Measurements from ENCODE around the gene AFAP1.

Gene AFAP1

DNA sequence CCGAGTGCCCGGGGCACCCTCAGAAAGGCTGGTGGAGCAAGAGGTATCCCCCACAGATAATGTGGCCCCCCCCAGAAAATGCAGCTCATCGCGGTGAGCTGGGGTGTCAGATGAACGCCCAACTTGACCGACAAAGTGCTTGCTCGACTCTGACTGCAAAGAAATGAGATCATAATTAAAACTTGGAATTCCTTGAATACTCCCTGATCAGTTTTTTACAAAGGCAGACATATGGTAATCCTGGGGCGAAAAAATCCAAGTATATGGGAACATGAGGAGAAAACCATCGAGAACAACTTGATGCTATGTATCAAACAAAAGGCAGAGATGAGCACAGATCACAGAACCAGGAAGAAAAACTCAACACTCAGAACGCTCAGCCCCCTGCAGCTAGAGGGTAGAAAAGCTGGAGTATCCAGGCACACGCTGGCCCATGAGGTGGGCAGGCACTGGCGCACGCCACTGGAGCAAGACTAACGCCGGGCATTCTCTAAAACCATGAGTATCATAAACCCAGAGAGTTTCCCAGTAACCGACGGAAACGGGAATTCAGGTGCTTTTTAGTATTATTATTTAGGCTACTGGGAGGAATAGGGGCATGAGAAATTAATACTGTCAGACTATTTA, 127.3 kb downstream of the AFAP1 start:
- CTCF ChIA-PET, result interaction anchor here (0.9 kb wide), 1 partner anchor 32 kb away, joined by 3 read pairs; no protein-coding TSS in a partner anchor
- TF ChIP-seq SUZ12 (IDR thresholded peaks at IDR 0.05), result no peak
- no peak for TF ChIP-seq HDGF (IDR thresholded peaks at IDR 0.05; ENCODE audit: borderline replicate concordance)
- TF ChIP-seq L3MBTL2 (conservative IDR thresholded peaks at IDR 0.05), result no peak
- POLR2A ChIA-PET, result no interaction called here
- no peak for DNase-seq (ENCODE audit: extremely low spot score)

DNA sequence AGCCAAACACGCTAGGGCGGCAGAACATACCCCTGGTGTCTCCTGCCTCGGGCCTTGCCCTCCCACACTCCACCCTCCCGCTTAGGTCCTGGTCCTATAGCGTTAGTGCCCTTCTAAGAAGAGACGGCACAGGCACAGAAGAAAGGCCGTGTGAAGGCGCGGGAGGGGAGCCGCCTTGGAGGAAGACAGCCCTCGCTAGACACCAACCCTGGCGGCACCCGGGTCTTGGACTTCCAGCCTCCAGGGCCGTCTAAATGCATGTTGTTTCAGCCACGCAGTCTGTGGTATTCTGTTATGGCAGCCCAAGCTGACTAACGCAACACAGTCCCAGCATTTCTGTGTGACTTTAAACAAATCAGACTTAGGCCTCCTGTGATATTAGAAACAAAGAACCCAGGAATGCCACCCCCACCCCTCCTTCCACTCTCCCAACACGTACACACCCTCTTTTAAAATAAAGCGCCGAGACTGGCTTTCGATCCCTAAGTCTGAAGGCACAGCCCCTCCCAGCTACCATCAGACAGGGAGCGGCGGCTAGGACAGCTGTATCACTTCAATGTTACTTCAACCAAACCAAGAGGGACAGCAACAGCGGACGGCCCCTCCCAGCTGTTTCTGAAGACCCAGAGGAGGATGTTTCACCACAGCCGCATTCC, 128.0 kb downstream of the AFAP1 start:
- ChIA-PET CTCF (interaction anchor here (1.2 kb wide), 1 partner anchor 9 kb away, joined by 3 read pairs; no protein-coding TSS in a partner anchor), POLR2A (no interaction called here)
- TF ChIP-seq TARDBP (IDR thresholded peaks at IDR 0.05) (no peak), LEF1 (IDR thresholded peaks at IDR 0.05; ENCODE audit: borderline replicate concordance) (no peak), ELF4 (IDR thresholded peaks at IDR 0.05) (no peak), SP1 (IDR thresholded peaks at IDR 0.05) (no peak), NFRKB (IDR thresholded peaks at IDR 0.05) (no peak), SUZ12 (IDR thresholded peaks at IDR 0.05) (no peak), ARNT (IDR thresholded peaks at IDR 0.05) (no peak)
- DNase-seq (ENCODE audit: extremely low spot score), result no peak

DNA sequence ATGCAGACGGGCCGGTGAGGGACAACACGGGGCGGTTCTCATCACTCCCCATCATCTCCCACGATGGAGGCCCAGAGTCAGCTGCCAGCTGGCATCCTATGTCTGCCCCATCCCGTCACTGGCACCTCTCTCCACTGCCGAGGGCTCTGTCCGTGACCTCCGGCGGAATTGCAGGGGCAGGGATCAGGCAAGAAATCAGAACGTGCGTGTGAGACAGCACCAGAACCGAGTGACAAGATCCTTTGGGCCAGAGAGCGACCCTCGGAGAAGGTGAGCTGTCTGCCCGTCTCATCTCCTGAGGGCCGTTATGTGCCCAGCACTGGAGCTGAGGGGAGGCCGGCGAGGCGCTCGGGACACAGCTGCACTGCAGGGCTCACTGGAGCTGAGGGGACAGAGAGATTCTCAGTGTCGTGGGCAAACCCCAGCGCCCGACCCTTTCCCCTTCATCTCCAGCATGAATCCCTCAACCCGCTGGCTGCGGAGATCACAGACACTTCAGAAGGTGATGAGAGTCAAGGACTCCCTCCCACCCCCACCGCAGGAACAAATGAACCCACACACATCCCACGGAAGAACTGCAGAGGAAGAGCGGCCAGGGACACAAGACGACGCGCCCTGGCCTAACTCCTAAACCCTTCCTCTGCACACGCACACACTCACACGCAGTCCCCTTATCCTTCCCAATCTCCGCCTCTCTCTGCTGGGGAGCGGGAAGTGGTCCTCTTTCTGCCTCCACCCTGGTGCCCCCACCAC, 128.7 kb downstream of the AFAP1 start:
- ChIA-PET CTCF (interaction anchor here (1.2 kb wide), 1 partner anchor 9 kb away, joined by 3 read pairs; no protein-coding TSS in a partner anchor), POLR2A (interaction anchor here (1.2 kb wide), 1 partner anchor 17 kb away, joined by 3 read pairs; no protein-coding TSS in a partner anchor)
- no peak for DNase-seq (ENCODE audit: extremely low spot score)
- TF ChIP-seq ARNT (IDR thresholded peaks at IDR 0.05), result no peak
- no peak for TF ChIP-seq ZNF384 (IDR thresholded peaks at IDR 0.05)
- TF ChIP-seq FOXK2 (IDR thresholded peaks at IDR 0.05), result no peak
- TF ChIP-seq FOXM1 (IDR thresholded peaks at IDR 0.05; ENCODE audit: borderline replicate concordance), result no peak
- TF ChIP-seq, protein P1, sequence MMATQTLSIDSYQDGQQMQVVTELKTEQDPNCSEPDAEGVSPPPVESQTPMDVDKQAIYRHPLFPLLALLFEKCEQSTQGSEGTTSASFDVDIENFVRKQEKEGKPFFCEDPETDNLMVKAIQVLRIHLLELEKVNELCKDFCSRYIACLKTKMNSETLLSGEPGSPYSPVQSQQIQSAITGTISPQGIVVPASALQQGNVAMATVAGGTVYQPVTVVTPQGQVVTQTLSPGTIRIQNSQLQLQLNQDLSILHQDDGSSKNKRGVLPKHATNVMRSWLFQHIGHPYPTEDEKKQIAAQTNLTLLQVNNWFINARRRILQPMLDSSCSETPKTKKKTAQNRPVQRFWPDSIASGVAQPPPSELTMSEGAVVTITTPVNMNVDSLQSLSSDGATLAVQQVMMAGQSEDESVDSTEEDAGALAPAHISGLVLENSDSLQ (IDR thresholded peaks at IDR 0.05), result no peak
- TF ChIP-seq SUZ12 (IDR thresholded peaks at IDR 0.05), result no peak
- no peak for TF ChIP-seq CTBP1 (IDR thresholded peaks at IDR 0.05; ENCODE audit: borderline replicate concordance)
- TF ChIP-seq SP1 (IDR thresholded peaks at IDR 0.05), result no peak
- TF ChIP-seq ELF4 (IDR thresholded peaks at IDR 0.05), result no peak
- no peak for TF ChIP-seq LEF1 (IDR thresholded peaks at IDR 0.05; ENCODE audit: borderline replicate concordance)
- TF ChIP-seq L3MBTL2 (conservative IDR thresholded peaks at IDR 0.05), result no peak
- no peak for TF ChIP-seq HDGF (IDR thresholded peaks at IDR 0.05; ENCODE audit: borderline replicate concordance)
- no peak for TF ChIP-seq BHLHE40 (IDR thresholded peaks at IDR 0.05; ENCODE audit: borderline replicate concordance)
- TF ChIP-seq FOXA1 (IDR thresholded peaks at IDR 0.05), result no peak
- no peak for TF ChIP-seq TARDBP (IDR thresholded peaks at IDR 0.05)
- no peak for TF ChIP-seq NFRKB (IDR thresholded peaks at IDR 0.05)

DNA sequence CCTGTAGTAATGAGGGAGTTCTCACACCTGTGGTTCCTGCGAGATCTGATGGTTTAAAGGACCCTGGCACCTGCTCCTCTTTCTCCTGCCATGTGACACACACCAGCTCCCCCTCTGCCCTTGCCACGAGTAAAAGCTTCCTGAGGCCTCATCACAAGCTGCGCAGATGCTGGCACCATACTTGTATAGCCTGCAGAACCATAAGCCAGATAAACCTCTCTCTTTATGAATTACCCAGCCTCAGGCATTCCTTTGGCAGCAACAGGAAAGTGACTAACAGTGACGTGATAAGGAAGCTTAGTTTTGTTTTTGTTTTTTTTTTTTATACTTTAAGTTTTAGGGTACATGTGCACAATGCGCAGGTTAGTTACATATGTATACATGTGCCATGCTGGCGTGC, 130.9 kb downstream of the AFAP1 start:
- no peak for DNase-seq (ENCODE audit: extremely low spot score)
- TF ChIP-seq SUZ12 (IDR thresholded peaks at IDR 0.05) (no peak), CTBP1 (IDR thresholded peaks at IDR 0.05; ENCODE audit: borderline replicate concordance) (no peak)
- ChIA-PET CTCF (no interaction called here), POLR2A (no interaction called here)

DNA sequence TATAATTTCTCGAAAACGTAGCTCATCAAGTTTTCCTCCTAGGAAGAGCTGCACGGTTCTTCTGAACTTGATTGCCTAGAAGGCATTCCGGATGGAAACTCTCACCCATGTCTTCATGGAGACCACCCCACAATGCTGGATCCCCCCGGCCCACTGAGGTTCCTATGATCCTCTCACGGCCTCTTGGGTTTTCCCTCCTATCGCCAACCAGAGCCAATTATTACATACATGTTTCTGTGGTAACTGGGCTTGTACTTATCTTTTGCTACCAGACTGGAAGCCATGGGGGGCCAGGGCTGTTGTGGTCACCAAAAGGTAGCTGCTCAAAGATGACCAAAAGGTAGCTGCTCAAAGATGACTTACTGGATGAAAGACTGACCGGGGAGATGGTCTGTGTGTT, 131.5 kb downstream of the AFAP1 start:
- POLR2A ChIA-PET, result no interaction called here
- CTCF ChIA-PET, result no interaction called here
- no peak for TF ChIP-seq ZNF384 (IDR thresholded peaks at IDR 0.05)
- no peak for TF ChIP-seq FOXK2 (IDR thresholded peaks at IDR 0.05)
- no peak for TF ChIP-seq SP1 (IDR thresholded peaks at IDR 0.05)
- no peak for TF ChIP-seq HDGF (IDR thresholded peaks at IDR 0.05; ENCODE audit: borderline replicate concordance)
- TF ChIP-seq CTBP1 (IDR thresholded peaks at IDR 0.05; ENCODE audit: borderline replicate concordance), result no peak
- no peak for TF ChIP-seq LEF1 (IDR thresholded peaks at IDR 0.05; ENCODE audit: borderline replicate concordance)
- TF ChIP-seq L3MBTL2 (conservative IDR thresholded peaks at IDR 0.05), result no peak
- no peak for TF ChIP-seq NFRKB (IDR thresholded peaks at IDR 0.05)
- TF ChIP-seq BHLHE40 (IDR thresholded peaks at IDR 0.05; ENCODE audit: borderline replicate concordance), result no peak
- no peak for TF ChIP-seq FOXA1 (IDR thresholded peaks at IDR 0.05)
- TF ChIP-seq ELF4 (IDR thresholded peaks at IDR 0.05), result no peak
- no peak for DNase-seq (ENCODE audit: extremely low spot score)

DNA sequence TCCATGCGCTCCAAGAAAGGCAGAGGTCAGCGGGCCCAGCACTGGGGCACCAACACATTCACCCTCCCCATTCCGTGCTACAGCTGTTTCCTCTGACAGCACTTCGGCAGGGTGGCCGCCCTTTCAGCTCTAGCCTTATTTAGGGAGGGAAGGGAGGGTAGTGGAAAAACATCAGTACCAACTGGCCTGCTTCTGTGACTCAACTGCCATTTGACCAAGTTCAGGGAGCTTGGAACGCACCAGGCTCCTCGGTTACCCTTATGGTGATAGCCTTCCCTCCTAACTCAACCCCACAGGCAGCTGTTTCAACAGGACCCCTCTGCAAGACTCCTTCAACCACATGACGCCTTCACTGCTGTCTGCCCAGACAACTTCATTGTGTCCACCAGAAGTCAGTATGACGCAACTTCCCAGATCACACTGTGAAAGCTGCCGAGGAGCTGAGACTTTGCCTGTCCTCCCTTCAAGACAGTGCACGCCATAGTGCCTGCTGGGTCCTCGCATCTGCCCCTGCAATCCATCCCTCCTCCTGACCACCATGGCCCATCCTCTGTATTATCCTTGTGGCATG, 132.2 kb downstream of the AFAP1 start:
- DNase-seq (ENCODE audit: extremely low spot score), result no peak
- TF ChIP-seq FOXK2 (IDR thresholded peaks at IDR 0.05), result no peak
- no peak for TF ChIP-seq SP1 (IDR thresholded peaks at IDR 0.05)
- TF ChIP-seq ARNT (IDR thresholded peaks at IDR 0.05), result no peak
- TF ChIP-seq NFRKB (IDR thresholded peaks at IDR 0.05), result no peak
- TF ChIP-seq HDGF (IDR thresholded peaks at IDR 0.05; ENCODE audit: borderline replicate concordance), result no peak
- TF ChIP-seq TARDBP (IDR thresholded peaks at IDR 0.05), result no peak
- TF ChIP-seq CTBP1 (IDR thresholded peaks at IDR 0.05; ENCODE audit: borderline replicate concordance), result no peak
- ChIA-PET CTCF (interaction anchor here (0.8 kb wide), 1 partner anchor 132 kb away, joined by 3 read pairs; the partner anchor contains the start of gene AFAP1), POLR2A (no interaction called here)
